Activated naive CD4-positive, alpha-beta T cell (primary cell): ENCODE measurements around the gene ZFYVE21.

Experiments
- DNase-seq, 4 experiments: peaks; one replicate each; lab custom pipeline; 2025; lab: John Stamatoyannopoulos, UW

The ZFYVE21 gene

DNA sequence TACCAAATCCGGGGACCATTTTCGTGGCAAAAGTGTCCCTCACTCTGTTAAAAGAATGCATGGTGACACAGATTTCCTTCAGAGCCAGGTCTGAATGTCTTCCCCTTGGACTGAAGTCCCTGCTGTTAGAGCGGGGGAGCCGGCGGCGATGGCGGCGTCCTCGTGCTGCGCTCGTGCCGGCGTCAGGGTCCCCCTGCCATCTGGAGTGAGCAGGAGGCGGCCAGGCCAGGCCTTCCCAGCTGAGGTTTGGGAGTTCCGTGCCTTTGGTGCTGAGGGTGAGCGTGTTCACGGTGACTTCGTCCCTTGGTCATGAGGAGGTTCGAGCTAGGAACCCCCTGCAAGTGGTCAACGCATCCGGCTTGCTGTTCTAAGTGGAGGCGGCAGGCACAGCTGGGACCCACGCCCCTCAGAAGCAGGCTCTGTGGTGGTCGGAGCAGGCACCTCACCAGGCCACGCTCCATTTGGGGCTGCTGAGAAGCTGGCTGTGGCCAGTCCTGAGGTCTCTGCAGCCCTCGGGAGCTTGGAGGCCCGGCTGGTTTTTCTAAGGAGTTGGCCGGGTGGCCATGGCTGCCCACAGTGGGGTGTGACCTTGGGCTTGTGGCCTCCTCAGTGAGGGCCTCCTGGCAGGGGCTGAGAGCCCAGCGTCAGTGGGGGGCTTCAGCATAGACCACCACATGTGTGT lies 9.5 kb downstream of the ZFYVE21 start:
- no peak for DNase-seq

DNA sequence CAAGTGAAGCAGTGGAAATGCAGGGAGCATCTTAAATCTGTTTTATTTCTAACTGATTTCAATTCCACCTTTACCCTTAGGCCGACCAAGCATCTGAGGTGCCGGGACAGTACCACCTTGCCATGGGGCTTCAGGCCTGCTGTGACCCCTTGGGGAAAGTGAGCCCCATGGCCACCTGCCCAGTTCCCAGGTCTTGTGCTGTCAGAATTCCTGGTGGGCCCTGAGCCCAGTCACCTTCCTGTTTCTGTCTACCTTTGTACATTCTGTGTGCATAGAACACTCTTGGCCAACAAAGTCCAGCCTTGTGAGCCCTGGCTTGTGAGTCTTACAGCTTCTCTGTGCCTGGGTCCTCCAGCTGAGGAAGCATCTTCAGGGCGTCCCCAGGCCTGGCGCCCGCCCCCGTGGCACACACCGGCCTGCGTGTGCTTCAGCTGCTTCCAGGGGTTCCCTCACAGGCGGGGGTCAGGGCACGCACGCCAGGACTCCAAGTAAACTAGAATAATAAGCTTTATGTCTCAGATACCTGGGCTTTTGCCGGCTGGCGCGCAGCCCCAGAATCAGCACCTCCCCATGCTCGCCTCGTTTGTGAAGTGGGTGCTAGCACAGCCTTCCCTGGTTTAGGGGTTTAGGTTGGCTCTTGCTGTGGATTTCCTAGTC lies 10.3 kb downstream of the ZFYVE21 start:
- DNase-seq, result no peak

DNA sequence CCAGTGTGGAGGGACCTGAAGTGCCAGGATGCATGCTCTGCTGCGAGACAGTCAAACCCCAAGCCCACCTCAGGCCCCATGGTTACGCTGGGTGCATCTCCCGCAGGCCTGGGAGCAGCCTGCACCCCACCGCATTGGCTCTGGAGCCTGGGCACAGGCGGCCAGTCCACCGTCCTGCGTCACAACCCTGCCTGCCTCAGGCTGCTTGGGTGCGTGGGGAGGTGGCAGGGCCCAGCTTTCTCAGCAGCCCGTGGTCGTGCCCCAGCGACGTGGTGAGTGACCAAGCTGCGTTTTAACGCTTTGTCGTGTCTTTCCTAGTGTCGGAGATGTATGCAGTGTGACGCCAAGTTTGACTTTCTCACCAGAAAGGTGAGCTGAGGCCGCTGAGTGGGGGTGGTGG lies 10.9 kb downstream of the ZFYVE21 start:
- DNase-seq, result no peak

DNA sequence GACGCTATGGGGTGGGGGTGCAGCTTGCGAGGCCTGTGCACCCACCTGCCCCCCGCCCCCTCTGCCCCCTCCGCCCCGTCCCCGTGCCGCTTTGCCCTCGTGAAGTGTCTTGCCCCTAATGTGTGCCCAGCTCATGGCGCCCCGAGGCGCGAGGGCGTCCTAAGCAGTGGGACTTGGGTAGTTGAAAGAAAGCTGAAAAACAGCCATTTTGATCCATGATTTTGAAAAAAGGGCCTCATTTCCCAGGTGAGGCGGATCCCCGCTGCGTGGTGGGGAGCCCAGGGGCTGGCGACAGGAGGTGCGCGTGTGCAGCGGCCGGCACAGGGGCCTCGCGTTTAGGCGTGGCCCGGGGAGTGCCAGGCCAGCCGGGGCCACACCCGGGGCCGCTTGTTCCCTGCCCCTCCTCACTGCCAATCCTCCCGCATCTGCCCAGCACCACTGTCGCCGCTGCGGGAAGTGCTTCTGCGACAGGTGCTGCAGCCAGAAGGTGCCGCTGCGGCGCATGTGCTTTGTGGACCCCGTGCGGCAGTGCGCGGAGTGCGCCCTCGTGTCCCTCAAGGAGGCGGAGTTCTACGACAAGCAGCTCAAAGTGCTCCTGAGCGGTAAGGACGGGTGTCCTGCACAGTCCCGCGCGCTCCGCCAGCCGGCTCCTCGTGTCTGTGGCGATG lies 11.8 kb downstream of the ZFYVE21 start:
- no peak for DNase-seq

DNA sequence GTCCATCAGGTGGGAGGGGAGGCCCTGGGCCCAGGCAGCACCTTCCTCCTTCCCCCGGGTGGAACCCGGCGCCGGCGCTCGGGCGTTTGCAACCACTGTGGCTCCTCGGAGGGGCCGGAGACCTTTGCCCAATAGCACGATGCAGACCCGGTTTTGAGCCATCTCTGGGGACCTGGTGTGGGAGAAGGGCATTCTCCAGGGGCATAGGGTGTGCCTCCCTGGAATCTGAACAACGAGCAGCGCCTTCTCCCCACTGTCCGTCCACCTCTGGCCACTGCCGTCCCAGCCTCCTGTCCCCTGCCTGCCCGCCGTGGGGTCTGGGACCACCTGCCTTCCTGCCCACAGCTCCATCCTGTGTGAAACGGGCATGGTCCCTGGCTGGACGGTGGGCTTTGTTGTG lies 12.5 kb downstream of the ZFYVE21 start:
- DNase-seq, result no peak

DNA sequence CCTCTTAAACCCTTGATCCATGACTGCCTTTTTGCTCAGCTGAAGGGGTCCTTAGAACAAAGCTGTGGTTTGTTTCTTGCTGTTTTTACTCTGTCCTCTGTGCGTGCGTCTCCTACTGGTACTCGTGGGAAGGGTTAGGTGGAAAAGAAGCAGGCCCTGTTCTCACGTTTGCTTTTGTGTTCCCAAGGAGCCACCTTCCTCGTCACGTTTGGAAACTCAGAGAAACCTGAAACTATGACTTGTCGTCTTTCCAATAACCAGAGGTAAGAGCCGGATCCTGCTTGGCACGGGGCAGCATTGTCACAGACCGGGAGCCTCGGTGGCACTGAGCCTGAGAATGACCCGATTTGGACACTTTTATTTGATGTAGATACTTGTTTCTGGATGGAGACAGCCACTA lies 13.1 kb downstream of the ZFYVE21 start:
- DNase-seq, result no peak

DNA sequence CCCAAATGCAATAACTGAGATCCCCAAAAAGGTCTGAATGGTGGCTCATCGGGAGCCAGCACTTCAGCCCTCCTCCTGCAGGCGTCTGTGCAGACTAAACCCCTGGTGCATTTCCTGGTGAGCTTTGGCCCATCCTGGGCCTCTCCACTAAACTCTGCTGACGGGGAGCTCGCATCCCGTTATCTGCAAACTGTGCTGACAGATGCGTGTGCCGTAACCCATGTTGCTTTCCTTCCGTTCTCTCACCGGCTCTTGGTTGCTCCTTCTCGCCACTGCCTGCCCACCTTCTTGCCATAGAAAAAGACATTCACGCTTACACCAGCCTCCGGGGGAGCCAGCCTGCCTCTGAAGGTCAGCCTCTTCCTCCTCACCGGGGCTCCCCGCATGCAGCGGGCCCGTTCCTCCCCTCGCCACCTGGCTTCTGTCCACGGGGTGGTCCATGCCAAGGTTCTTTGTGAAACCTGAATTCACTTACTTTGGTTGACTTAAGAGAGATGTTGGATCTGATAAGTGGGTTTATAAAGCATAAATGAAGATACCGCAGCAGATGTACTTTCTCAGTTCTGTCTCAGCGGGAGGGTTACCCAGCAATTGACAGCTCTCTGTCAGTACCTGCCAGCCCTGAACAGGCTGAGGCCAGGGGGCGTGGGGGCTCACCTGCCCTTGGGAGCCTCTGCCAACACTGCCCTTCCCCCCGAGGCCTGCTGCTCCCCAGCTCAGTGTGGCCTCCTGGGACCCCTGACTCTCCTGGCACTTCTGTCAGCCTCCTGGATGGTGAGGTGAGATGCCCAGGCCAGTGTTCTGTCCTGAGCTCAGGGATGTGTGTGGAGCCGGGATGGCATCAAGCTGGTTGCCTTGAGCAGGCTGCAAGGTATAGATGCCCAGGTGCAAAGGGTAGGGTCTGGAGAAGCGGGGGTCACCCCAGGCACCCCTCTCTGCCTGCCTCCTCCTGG lies 14.2 kb downstream of the ZFYVE21 start:
- no peak for DNase-seq

DNA sequence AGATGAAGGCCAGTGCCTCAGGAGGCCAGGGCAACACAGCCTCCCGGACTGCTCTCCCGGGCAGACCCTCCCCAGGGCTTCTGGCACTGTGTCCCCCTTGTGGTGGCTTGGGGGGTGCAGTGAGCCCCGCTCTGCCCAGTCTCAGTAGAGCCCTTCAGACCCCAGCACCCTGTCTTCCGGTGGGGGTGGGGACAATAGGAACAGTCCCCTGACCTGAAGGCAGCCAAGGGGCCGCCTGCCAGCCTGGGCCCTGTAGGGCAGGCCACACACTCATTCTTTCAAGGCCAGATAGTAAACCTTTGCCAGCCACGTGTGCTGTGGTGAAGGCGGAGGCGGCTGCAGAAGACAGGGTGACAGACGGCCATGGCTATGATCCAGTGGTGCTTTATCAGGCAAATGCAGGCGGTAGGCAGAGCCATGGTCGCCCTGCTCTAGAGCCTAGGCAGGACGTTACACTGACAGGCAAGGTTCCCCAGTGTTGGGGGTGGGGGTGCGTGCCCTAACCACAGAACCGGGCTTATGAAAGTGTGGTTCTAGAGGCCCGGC lies 15.0 kb downstream of the ZFYVE21 start:
- DNase-seq, result no peak

DNA sequence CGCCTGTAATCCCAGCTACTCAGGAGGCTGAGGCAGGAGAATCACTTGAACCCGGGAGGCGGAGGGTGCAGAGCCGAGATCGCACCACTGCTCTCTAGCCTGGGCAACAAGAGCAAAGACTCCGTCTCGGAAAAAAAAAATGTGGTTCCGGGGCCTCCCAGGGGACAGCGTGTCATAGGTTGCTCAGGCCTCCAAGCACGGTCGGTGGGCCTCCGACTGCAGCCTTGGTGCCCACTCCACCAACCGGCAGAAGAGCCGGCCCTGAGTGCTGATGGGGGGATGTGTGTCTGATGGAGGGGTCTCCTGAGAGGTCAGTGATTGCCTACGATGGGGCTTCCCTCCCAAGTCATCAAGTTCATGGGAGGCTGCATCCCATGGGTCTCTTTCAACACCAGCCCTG lies 15.9 kb downstream of the ZFYVE21 start:
- DNase-seq, result no peak

DNA sequence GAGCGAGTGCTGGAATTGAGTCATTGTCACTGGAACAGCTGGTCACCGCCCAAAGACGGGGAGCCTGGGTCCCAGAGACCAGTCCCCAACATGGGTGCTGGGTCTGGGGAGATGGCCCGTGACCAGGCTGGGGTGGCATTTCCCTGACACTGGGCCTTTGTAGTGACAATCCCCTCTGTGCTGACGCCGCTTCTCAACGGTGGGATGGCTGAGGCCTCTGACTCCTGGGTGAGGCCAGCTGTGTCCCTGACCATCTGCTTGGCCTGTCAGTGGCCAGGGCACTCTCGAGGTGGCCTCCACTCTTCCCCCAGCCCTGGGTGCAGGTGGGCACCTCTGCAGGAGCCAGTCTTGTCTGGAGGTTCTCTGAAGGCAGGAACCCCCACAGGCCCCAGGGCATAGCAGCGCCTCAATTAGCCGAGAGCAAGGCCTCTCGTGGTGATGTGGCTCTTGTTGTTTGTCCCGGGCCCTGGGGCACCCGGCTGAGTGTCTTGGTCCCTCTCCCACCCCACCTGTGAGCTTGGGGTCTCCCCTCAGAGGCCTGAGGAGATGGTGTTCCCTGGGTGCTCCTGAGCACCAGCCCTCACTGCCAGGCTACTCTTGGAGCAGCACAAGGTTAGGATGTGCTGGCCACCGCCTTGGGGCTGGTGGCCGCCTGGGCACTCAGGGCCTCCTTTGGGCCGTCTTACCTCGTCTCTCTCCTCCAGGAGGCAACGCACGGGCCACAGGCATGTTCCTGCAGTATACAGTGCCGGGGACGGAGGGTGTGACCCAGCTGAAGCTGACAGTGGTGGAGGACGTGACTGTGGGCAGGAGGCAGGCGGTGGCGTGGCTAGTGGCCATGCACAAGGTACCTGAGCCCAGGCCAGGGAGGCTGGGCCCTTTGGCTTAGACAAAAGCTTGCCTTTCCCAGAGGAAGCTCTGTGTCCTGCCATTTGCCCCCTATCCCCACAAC lies 16.6 kb downstream of the ZFYVE21 start:
- DNase-seq, result no peak

DNA sequence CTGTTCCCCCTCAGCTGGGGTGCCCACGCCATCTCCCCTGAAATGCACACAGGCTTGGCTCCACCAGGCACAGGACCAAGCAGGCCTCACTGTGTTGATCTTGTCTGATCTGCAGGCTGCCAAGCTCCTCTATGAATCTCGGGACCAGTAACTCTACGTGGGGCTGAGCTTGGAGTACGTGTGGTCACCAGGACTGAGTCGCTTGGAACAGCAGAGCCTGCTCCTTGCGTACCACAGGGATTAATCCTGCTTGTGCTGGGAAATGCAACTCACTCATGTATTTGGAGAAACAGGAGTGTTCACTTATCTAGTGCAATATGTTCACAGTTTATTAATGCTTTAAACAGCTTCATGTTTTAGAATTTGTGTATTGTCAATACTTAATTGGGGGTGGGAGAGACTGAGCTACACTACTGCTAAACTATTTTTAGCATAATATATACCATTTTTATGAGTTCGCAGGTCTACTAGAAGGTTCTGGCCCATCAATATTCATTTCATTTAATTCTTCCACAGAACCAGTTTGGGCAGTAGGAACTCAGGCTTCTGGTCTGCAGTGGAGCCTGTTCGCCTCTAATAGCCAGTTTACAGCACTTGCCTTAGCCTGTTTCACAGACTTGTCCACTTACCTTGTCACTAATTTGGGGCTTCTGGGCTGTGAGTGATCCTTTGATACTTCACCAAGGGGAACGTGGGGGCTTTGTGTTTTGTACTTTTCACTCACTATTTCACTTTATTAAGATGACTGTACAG lies 17.4 kb downstream of the ZFYVE21 start:
- no peak for DNase-seq

DNA sequence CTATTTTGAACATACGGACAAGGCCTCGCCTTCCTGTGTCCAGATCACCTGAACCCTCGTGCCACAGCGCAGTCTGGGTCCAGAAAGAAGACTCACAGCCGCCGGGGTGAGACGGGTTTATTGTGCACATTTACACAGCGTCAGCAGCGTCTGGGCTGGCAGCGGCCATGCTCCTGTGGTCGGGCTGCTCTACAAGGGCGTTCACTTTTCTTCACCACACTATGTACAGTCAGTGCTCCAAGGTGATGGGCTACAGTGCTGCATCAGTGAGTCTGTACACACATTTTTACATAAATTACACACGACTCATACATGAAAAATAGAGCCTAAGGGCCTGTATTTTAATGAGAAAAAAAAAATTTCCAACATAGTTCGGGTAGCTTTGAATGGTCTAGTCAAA lies 18.0 kb downstream of the ZFYVE21 start:
- DNase-seq, result no peak

DNA sequence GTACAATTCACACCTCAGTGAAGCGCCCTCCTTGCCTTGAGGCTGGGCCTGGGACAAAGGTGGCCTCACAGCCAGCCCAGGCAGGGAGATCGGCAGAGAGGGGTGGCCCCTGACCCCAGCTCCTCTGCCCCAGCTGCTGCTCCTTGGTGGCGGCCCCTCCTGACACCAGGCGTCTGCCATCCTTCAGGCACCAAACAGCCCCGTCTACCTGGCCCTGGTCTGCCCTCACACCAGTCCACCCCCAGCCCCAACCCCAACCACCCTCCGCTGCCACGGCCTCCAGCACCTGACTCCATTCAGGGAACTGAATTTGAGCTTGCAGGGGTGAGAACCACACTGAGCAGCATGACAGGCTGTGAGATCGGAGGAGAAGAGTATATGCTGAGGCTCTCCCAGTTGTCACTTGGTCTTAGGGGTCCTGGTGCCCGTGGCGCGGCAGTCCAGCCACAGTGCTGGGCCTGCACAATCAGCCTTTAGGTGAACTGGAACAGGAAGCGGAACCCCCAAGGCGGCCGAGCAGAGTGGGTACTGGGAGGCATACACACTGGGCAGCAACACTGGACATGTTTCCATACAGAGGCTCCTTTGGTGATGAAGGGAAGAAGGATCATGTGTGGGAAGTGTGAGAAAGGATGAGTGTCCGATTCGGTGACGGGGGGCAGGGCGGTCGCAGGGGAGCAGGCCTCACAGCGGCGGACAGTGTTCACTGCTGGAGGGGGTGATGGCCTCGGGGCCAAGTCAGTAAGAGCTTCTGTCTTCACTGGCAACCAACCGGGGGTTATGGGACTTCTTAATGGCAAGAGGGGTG lies 18.7 kb downstream of the ZFYVE21 start:
- no peak for DNase-seq

DNA sequence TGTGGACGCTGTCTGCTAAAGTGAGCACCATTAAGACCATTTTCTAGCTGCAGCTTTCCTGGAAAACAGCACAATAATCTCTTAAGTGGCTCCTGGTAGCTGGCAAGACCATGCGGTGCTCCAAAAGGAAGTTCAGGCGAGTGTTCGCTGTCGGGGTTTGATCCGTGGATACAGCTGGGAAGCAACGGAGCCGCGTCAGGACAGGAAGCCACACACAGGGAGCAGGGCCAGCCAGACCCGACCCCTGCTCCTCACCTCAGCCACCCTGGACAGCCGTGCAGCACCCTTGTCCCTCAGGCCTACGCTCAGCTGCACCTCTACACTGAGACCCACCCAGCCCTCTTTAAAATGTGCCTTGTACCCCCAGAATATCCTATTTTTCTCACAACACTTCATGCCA lies 19.4 kb downstream of the ZFYVE21 start:
- DNase-seq, result no peak

DNA sequence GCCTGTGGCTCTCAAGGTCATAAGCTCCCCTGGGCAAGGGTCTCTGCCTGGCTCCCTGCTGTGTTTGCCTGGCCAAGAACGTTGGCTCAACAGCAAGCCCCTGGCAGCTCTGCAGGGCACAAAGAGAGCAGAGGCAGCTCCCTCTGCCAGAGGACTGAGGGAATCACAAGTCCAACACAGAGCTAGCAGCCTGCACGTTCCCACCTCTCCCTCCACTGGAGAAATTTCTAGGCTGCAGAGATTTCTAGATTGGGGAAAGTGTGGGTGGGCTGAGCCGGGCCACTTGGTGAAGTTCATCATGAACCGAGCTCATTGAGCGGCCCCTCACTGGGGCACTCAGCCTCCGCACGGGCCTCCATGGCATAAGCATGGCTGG lies 19.8 kb downstream of the ZFYVE21 start:
- DNase-seq, result no peak

DNA sequence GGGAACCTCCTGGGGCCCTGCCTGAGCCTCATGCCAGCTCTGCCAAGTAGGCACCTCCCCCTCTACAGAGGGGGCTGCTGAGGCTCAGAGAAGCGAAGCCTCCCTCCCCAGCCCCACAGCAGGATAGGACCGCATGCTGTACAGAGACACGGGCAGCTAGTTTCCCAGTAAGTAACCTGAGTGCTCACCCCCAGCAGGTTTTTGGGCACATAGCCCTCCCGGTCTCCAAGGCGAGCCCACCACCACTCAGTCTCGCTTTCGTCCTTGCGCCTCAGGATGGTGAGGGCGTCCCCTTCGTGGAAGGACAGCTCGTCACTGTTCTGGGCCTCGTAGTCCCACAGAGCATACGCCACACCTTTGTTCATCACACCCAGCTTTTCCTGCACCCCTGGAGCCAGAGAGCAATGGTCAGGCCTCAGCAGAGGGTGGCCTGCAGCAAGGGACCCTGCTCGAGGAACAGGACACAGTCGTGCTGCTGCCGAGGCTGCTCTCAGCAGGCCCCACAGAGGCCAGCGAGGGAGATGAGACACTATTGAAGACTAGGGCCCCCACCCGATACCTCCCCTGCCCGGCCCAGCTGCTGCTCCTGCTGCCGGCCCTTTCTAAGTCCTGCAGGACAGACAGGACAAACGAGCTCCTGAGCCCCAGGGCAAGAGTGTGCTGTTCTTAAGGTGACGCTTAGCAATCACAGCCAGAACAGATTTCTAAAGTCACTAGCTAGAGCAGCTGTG lies 20.4 kb downstream of the ZFYVE21 start:
- no peak for DNase-seq

DNA sequence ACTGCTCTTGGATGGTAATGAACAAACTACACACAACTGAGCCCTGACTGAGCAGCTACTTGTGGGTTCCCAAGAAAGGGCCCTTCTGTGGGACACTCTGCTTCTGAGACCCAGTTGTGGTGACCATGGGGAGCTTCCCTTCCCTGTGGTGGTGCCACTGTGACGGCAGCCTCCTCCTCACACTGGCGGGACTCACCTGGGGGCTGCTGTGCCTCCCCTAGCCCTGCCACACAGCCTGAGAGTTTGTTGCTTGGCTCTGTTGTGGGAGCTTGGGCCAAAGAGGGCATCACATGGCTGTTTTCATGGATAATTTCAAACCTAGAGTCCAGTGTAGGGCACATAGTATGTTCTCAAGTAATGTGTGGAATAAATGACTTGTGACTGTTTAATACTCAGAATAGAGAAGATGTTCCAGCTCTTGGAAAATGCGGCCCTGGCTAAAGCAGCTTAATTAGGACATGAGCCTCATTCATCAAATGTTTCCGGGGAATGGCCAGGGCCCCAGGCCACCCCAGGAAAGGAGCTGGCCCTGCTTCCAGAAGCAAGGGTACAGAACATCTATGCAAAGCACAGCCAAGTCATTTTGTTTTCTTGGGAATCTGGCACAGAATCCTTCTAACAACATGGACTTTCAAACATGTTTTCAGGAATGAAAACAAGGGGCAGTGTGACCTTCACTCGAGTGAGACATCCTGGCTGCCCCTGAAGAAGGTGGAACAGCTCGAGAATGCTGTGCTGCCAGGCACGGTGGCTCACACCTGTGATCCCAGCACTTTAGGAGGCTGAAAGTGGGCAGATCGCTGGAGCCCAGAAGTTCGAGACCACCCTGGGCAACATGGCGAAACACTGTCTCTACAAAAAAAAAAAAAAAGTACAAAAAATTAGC lies 21.2 kb downstream of the ZFYVE21 start:
- no peak for DNase-seq
